Fibroblast of mammary gland (primary cell): ENCODE data around the gene DHX15.

ENCODE experiments used
- DNase-seq: peaks from one replicate; pipeline ENCODE4 v3.0.0-alpha.2; 2010; ENCODE audit warnings: low read depth
- H3K4me3 ChIP-seq: 2 replicates; pipeline ENCODE4 v1.5.1; 2011; ENCODE audit warnings: low read depth, mild to moderate bottlenecking, low read length, moderate library complexity; ENCODE audit not compliant: control insufficient read depth
- TF ChIP-seq, protein P1 (sequence below): conservative IDR thresholded peaks from 2 replicates; pipeline ENCODE4 v1.5.1; 2011; ENCODE audit warnings: low read depth, low read length, inconsistent platforms; ENCODE audit not compliant: control insufficient read depth, insufficient read depth

DHX15 gene

DNA sequence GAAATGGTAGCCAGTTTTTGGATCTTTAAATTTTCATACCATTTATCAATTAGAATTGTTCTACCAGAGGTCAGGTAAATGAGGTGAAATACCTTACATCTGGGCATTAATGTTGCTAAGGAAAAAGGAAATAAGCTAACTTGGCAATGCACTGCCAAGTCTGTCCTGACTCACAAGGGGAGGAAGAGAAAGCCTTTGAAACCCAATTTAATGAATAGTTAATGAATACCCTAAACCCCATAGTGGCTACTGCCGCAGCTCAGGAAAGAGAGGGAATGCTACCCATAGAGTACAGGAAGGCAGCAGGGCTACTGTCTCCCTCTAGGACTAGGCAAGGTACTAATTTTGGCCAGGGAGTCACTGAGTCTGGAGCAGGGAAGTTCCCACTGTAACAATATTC, 16.8 kb upstream of the DHX15 start:
- no peak for DNase-seq
- TF ChIP-seq, protein P1, sequence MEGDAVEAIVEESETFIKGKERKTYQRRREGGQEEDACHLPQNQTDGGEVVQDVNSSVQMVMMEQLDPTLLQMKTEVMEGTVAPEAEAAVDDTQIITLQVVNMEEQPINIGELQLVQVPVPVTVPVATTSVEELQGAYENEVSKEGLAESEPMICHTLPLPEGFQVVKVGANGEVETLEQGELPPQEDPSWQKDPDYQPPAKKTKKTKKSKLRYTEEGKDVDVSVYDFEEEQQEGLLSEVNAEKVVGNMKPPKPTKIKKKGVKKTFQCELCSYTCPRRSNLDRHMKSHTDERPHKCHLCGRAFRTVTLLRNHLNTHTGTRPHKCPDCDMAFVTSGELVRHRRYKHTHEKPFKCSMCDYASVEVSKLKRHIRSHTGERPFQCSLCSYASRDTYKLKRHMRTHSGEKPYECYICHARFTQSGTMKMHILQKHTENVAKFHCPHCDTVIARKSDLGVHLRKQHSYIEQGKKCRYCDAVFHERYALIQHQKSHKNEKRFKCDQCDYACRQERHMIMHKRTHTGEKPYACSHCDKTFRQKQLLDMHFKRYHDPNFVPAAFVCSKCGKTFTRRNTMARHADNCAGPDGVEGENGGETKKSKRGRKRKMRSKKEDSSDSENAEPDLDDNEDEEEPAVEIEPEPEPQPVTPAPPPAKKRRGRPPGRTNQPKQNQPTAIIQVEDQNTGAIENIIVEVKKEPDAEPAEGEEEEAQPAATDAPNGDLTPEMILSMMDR = no peak
- H3K4me3 ChIP-seq = no peak overlapping the region

DNA sequence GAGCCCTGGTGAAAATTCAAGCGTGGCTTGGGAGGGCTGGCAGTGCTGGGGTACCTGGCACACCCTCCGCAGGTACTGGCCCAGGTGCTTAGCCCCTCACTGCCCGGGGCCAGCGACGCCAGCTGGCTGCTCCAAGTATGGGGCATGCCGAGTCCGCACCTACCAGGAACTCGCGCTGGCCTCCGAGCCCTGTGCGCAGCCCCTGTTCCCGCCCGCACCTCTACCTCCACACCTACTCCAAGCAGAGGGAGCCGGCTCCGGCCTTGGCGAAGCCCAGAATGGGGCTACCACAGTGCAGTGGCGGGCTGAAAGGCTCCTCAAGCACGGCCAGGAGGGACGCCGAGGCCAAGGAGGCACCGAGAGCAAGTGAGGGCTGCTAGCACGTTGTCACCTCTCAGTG, 14.9 kb upstream of the DHX15 start:
- H3K4me3 ChIP-seq = no peak overlapping the region
- TF ChIP-seq, protein P1 = no peak
- DNase-seq = no peak

DNA sequence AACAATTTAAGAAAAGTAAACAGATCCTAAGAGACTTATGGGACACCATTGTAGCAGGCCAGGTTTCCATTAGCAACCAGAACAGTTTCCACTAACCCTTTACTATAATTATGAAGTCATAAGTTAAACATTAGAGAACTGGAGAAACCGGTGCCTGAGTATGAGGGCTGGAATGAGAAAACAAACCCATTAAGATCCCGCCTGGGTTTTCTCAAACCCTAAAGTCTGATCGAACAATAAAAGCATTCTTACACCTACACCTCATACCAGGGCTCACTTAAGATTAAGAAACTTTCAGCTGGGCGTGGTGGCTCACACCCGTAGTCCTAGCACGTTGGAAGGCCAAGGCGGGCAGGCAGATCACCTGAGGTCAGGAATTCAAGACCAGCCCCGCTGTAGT, 13.7 kb upstream of the DHX15 start:
- no peak for DNase-seq
- no peak overlapping the region for H3K4me3 ChIP-seq
- TF ChIP-seq, protein P1 = no peak

DNA sequence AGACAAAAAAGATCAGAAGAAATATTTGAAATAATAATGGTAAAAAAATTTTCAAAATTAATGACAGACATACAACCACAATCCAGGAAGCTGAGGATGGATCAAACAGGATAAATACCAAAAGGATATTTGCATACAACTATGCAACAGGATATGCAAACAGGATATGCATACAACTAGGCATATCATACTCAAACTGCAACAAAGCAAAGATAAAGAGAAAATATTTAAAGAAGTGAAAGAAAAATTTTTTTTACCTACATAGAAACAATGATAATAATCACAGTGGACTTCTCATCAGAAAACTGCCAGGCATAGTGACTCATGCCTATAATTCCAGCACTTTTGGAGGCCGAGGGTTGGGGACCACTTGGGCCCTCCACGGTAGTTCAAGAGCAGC, 11.3 kb upstream of the DHX15 start:
- TF ChIP-seq, protein P1 = no peak
- DNase-seq = no peak
- no peak overlapping the region for H3K4me3 ChIP-seq

DNA sequence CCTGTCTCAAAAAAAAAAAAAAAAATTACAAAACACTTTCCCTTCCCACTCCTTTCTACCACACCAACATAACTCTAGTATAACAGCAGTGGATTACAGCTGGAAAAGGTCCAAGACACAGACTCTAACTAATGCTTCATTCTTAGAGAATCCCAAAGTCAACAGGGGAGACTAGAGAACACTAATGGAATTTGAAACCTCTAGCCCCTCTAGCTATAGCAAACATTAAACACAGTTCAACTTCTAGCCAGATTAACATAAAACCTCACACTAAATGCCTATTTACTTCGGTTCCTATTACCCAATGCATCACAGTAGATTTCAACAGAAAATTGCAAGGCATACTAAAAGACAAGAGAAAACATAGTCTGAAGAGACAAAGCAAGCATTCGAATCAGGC, 10.5 kb upstream of the DHX15 start:
- TF ChIP-seq, protein P1 = no peak
- H3K4me3 ChIP-seq = no peak overlapping the region
- no peak for DNase-seq

DNA sequence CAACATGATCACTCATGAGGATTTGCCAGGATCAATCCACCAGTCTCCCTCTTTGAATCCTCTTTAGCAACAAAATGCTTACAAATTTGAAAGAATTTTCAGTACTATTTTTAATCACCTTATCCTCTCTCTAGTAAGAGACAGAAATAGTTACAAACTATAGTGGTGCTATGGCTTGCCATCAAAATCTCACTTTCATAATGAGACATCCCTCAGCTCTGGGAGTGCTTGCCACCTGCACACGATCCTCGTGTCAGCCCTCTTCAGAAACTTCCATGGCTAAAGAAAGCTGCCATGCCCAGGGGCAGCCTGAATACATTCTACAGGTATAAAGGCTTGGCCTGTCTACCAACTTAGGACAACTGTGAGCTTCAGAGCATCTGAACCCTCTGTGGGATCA, 5.1 kb upstream of the DHX15 start:
- no peak overlapping the region for H3K4me3 ChIP-seq
- no peak for DNase-seq
- TF ChIP-seq, protein P1 = no peak
